Pancreas (tissue), 10 donors: ENCODE data around the gene PPWD1. TPM values are rescaled to one million over a fixed set of nuclear protein-coding genes. Genes with fewer than 3 reads are reported as not detected.

Experiments used
- ATAC-seq, 4 donors: fragments of 200-7000 bp; cut with Tn5 transposase; one replicate each; pipeline versions ENCODE4 v1.8.0 to v1.9.1; 2020; ENCODE audit warnings: mild to moderate bottlenecking in 4 of 4, moderate library complexity in 4 of 4
- DNase-seq, 6 donors: peaks; one replicate each; pipeline ENCODE4 v3.0.0-alpha.2; 2020
- FAIRE-seq: peaks from 2 replicates; lab custom pipeline; 2012; peaks lifted over from hg19 to GRCh38; lab: Jason Lieb, UNC
- H3K27ac ChIP-seq, 4 donors: fragments of 200-600 bp; sonication (generic); 1 replicate in 3 of 4; 2 replicates in 1 of 4; pipeline versions ENCODE4 v1.5.0 to v1.8.0; 2020
- H3K27me3 ChIP-seq, 4 donors: fragments of 200-600 bp; one replicate each; pipeline ENCODE4 v1.8.0; 2021
- H3K36me3 ChIP-seq, 3 donors: fragments of 200-600 bp; sonication (generic) in 1 of 3; one replicate each; pipeline versions ENCODE4 v1.5.0 to v1.8.0; 2020 to 2021
- H3K4me1 ChIP-seq, 3 donors: fragments of 200-600 bp; one replicate each; pipeline ENCODE4 v1.8.0; 2021
- H3K4me3 ChIP-seq, 4 donors: fragments of 200-600 bp; sonication (generic) in 2 of 4; one replicate each; pipeline versions ENCODE4 v1.5.0 to v1.8.0; 2020 to 2021
- H3K9me3 ChIP-seq, 4 donors: fragments of 200-600 bp; one replicate each; pipeline ENCODE4 v1.8.0; 2021
- WGBS, 2 donors: extraction: QIAGEN DNeasy Blood & Tissue Kit; methylation state at CpG; one replicate each; pipeline ENCODE4 v1.1.7; 2013; 5-methylcytosine and 5-hydroxymethylcytosine counted together
- intact Hi-C, 3 donors: fragments of 100-400 bp; cut with DNase I; formaldehyde crosslinking; loops; one replicate each; pipeline versions ENCODE4 v1.11.1 to v1.14.2; 2022
- polyA plus RNA-seq, 2 donors: library from polyadenylated mRNA; stranded (reverse); fragments of 200-250 nt; gene quantifications; one replicate each; pipeline ENCODE4 v1.2.3, GENCODE V29; 2013
- total RNA-seq, 6 donors: library from RNA; stranded (reverse); fragmentation: NEBNext Ultra II Directional in 4 of 6; extraction: Animal tissue kit (Norgen Biotek cat#: 25700) in 4 of 6; gene quantifications; one replicate each; pipeline versions ENCODE4 v1.2.1 to v1.2.4, GENCODE V29; 2021 to 2023
- TF ChIP-seq, protein P1 (sequence below), 4 donors: fragments of 200-600 bp; sonication (generic) in 3 of 4; IDR thresholded peaks; one replicate each; pipeline versions ENCODE4 v1.5.0 to v1.8.0; 2021; ENCODE audit warnings: antibody characterized with exemption in 4 of 4
- donor health status: healthy with polysubstance abuse.
- donor health status: DM: no; HTN: no; CAD: no; lungs with moderate emphysema.
- donor health status: DM: no; HTN: no; CAD: no.
- donor health status: control.
- donor health status: control.
- donor health status: Bipolar disorder and iron deficiency.
- donor health status: DM: yes; HTN: yes; CAD: no.
- donor health status: DM: no; HTN: no; CAD: no.
- donor health status: DM: no; HTN: no; CAD: no.
- donor health status: DM: yes; HTN: yes; CAD: no.

The PPWD1 gene
- total and polyA plus RNA-seq, 8 donors, result 7.6 to 40.4 (median 14.2) TPM

- no peak for DNase-seq
- intact Hi-C loops, result no loop called here
- Histone ChIP-seq H3K4me1 (no peaks in the 10 kb centered on the region), H3K27ac (no peak overlapping the region), H3K36me3 (no peaks in the 10 kb centered on the region), H3K27me3 (no peaks in the 10 kb centered on the region), H3K4me3 (no peak overlapping the region), H3K9me3 (no peaks in the 10 kb centered on the region)
- no peak for ATAC-seq
- FAIRE-seq, result no peak
- TF ChIP-seq, protein P1, sequence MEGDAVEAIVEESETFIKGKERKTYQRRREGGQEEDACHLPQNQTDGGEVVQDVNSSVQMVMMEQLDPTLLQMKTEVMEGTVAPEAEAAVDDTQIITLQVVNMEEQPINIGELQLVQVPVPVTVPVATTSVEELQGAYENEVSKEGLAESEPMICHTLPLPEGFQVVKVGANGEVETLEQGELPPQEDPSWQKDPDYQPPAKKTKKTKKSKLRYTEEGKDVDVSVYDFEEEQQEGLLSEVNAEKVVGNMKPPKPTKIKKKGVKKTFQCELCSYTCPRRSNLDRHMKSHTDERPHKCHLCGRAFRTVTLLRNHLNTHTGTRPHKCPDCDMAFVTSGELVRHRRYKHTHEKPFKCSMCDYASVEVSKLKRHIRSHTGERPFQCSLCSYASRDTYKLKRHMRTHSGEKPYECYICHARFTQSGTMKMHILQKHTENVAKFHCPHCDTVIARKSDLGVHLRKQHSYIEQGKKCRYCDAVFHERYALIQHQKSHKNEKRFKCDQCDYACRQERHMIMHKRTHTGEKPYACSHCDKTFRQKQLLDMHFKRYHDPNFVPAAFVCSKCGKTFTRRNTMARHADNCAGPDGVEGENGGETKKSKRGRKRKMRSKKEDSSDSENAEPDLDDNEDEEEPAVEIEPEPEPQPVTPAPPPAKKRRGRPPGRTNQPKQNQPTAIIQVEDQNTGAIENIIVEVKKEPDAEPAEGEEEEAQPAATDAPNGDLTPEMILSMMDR (IDR thresholded peaks at IDR 0.05), result no peak
These were observed 23.3 kb upstream of the PPWD1 start for GRCh38 chr5:65539827-65540226.

GRCh38 chr5:65544473-65544872 is 18.6 kb upstream of the PPWD1 start:
- Histone ChIP-seq H3K9me3 (no peaks in the 10 kb centered on the region), H3K27ac (no peak overlapping the region), H3K4me3 (no peak overlapping the region), H3K4me1 (no peaks in the 10 kb centered on the region), H3K27me3 (no peaks in the 10 kb centered on the region), H3K36me3 (no peaks in the 10 kb centered on the region)
- intact Hi-C loops, result no loop called here
- no peak for FAIRE-seq
- WGBS, 2 donors, result 96 to 97% methylated on average over 4 of the region's 4 CpGs
- TF ChIP-seq, protein P1 (IDR thresholded peaks at IDR 0.05), result no peak
- no peak for ATAC-seq
- no peak for DNase-seq

DNA sequence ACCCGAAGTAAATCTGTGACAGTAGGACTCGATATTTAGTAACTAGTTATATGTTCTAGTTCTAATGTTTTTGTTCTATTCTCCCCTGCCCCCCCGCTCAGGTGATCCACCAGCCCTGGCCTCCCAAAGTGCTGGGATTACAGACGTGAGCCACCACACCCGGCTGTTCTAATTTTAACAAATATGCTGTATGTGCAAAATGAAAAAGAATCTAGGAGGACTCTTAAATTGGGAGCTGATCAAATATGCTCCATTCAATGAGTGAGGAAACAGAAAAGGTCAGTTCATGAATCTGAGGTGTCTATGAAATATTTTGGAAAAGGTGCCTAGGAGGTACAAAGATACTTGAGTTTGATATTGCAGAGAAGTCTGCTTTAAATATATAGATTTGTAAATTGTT is 17.0 kb upstream of the PPWD1 start:
- intact Hi-C loops, result no loop called here
- ATAC-seq (no peak), DNase-seq (no peak), FAIRE-seq (no peak)
- no peak overlapping the region for H3K4me3 ChIP-seq
- H3K27ac ChIP-seq, result no peak overlapping the region
- TF ChIP-seq, protein P1 (IDR thresholded peaks at IDR 0.05), result no peak
- H3K36me3 ChIP-seq, result no peaks in the 10 kb centered on the region
- H3K4me1 ChIP-seq, result no peaks in the 10 kb centered on the region
- no peaks in the 10 kb centered on the region for H3K27me3 ChIP-seq
- 74 to 88% methylated on average over 5 of the region's 5 CpGs for WGBS, 2 donors
- no peaks in the 10 kb centered on the region for H3K9me3 ChIP-seq

DNA sequence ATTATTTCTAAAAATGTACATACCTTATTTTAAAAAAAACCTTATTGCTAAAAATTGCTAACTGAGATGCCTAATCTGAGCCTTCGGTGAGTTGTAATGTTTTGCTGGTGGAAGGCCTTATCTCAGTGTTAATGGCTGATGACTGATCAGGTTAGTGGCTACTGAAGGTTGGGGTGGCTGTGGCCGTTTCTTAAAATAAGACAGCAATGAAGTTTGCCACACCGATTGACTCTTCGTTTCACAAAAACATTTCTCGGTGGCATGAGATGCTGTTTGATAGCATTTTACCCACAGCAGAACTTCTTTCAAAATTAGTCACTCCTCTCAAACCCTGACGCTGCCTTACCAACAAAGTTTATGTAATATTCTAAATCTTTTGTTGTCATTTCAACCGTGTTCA is 14.8 kb upstream of the PPWD1 start:
- DNase-seq (no peak), ATAC-seq (no peak), FAIRE-seq (no peak)
- Histone ChIP-seq H3K4me3 (no peak overlapping the region), H3K27me3 (no peaks in the 10 kb centered on the region), H3K36me3 (no peaks in the 10 kb centered on the region), H3K27ac (no peak overlapping the region), H3K9me3 (no peaks in the 10 kb centered on the region), H3K4me1 (no peaks in the 10 kb centered on the region)
- intact Hi-C loops, result no loop called here
- TF ChIP-seq, protein P1 (IDR thresholded peaks at IDR 0.05), result no peak
- 91 to 94% methylated on average over 7 of the region's 7 CpGs for WGBS, 2 donors

GRCh38 chr5:65553941-65554340 is 9.2 kb upstream of the PPWD1 start:
- Histone ChIP-seq H3K4me3 (no peak overlapping the region), H3K27ac (no peak overlapping the region)
- ATAC-seq, result no peak

More at GRCh38 chr5:65553941-65554340, 9.2 kb upstream of the PPWD1 start:
- DNase-seq (no peak), FAIRE-seq (no peak)
- Histone ChIP-seq H3K36me3 (no peaks in the 10 kb centered on the region), H3K9me3 (no peaks in the 10 kb centered on the region), H3K27me3 (no peaks in the 10 kb centered on the region), H3K4me1 (no peaks in the 10 kb centered on the region)
- intact Hi-C loops, result no loop called here
- WGBS, 2 donors, result 85 to 95% methylated on average over 5 of the region's 5 CpGs
- TF ChIP-seq, protein P1 (IDR thresholded peaks at IDR 0.05), result no peak
